Thyroid gland (tissue), 4 donors: ENCODE measurements around the gene FAM114A1.

Experiments used
- CTCF ChIP-seq, 6 experiments: fragments of 200-600 bp in 3 of 6; fragments of 450-650 bp in 3 of 6; sonication (generic) in 3 of 6; IDR thresholded peaks; one replicate each; pipeline ENCODE4 v1.5.1; 2016 to 2019; ENCODE audit warnings: antibody characterized with exemption in 6 of 6, mild to moderate bottlenecking in 2 of 6, inconsistent platforms in 1 of 6, moderate library complexity in 1 of 6
- POLR2A ChIP-seq, 2 donors: fragments of 450-650 bp; IDR thresholded peaks; one replicate each; pipeline ENCODE4 v1.6.1; 2017; ENCODE audit warnings: antibody characterized with exemption in 2 of 2, mild to moderate bottlenecking in 2 of 2, moderate library complexity in 1 of 2

DNA sequence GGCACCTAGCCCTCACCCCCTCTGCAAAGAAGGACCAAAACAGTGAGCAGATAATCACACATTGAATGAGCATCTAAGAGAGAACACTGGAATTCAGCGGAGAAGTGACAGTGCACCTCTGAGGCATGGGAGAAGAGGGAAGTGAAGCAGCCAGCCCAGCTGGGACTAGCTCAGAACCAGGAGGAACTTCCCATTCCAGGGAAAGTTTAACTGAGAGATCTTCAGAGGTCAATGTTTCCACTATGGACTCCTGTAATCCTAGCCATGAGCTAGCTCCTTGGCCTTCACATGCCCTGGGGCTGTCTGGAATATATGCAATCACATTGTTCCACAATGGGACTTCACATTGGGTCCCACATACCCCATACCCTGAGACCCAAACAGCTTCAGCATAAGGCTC, 35.4 kb upstream of the FAM114A1 start:
- TF ChIP-seq POLR2A (IDR thresholded peaks at IDR 0.05) (no peak), CTCF (IDR thresholded peaks at IDR 0.05) (no peak)
